ENCODE measurements around the gene AKAP13. TPM values are rescaled to one million over a fixed set of nuclear protein-coding genes. Genes with fewer than 3 reads are reported as not detected.

The AKAP13 gene
- total and polyA plus RNA-seq, 2 of the 8 experiments (the other 6 are each of a cell fraction or from before 2014, with no cell fraction given), result 14.0 to 46.2 TPM

DNA sequence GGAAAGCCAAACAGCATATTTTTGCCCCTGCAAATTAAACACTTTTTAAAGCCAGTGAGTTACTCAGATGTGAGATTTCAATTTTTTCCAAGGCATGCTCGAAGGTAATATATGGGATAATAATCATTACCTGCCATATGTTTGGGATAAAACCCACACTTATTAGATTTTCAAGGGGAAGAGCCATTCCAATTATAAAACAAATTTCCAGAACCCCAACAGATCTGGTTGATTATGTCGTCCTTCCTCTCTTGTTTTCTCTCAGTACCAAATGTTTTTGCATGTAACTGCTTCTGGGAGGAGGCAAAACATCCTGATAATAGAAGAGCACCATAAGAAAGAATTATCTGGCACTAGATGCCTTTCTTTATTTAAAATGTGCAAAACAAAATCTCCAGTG, 115.1 kb downstream of the AKAP13 start:
- H2AK5ac ChIP-seq (ENCODE audit: low read depth, low read length), result no peak overlapping the region
- H3K79me1 ChIP-seq (ENCODE audit: low read depth, low read length), result peaks cover 2% of the 10 kb centered on the region; the same call in 1 of the 2 replicates
- no peak overlapping the region for H4K5ac ChIP-seq (ENCODE audit: insufficient read length, low read depth, low read length)
- H4K8ac ChIP-seq (ENCODE audit: extremely low read depth, insufficient read depth, low read length), result no peak overlapping the region
- no peak overlapping the region for H3K4me2 ChIP-seq (ENCODE audit: insufficient read depth in 1 of 2, low read depth in 2 of 2, low read length in 2 of 2)
- ChIA-PET POLR2A (ENCODE audit: partially characterized antibody) (no interaction called here), CTCF (ENCODE audit: partially characterized antibody) (no interaction called here)
- no peak for FAIRE-seq
- H3K9me3 ChIP-seq (ENCODE audit: insufficient read depth in 2 of 2, low read depth in 1 of 2, low read length in 1 of 2), result no peaks in the 10 kb centered on the region
- no peaks in the 10 kb centered on the region for H3K36me3 ChIP-seq (ENCODE audit: control insufficient read depth in 2 of 4, insufficient read depth in 4 of 4, low read length in 3 of 4)
- H3K4ac ChIP-seq (replicated peaks; ENCODE audit: insufficient read length, low read depth, low read length), result no peak overlapping the region
- H2BK120ac ChIP-seq (replicated peaks; ENCODE audit: low read depth, low read length), result no peak overlapping the region
- H3K27ac ChIP-seq (ENCODE audit: low read depth, low read length), result no peak overlapping the region
- no peak overlapping the region for H3K14ac ChIP-seq (ENCODE audit: insufficient read length)
- H2AFZ ChIP-seq (ENCODE audit: low read length), result no peak overlapping the region
- no peak overlapping the region for H3K56ac ChIP-seq (replicated peaks; ENCODE audit: insufficient read length, low read depth, low read length)
- H2BK12ac ChIP-seq (ENCODE audit: low read depth, low read length), result no peak overlapping the region
- H2BK20ac ChIP-seq (ENCODE audit: low read length), result no peak overlapping the region
- no peak overlapping the region for H3K9ac ChIP-seq (replicated peaks in 1 of 4; ENCODE audit: extremely low read depth in 1 of 4, low read depth in 3 of 4, low read length in 3 of 4)
- no peak overlapping the region for H4K91ac ChIP-seq (replicated peaks; ENCODE audit: insufficient read length, low read length)
- H3K4me1 ChIP-seq (replicated peaks in 1 of 4; ENCODE audit: control insufficient read depth in 3 of 4, insufficient read depth in 4 of 4, low read length in 3 of 4), result peaks cover 0 to 19% (median 4%) of the 10 kb centered on the region in 4 experiments; a peak in 5 of 7 replicates
- no peaks in the 10 kb centered on the region for H3K23me2 ChIP-seq (ENCODE audit: low read depth, low read length)
- no peak for DNase-seq (ENCODE audit: low read depth in 1 of 2, low spot score in 2 of 2)
- H3K79me2 ChIP-seq (ENCODE audit: control insufficient read depth in 1 of 2, insufficient read depth in 2 of 2, low read length in 2 of 2), result peaks cover 0 to 45% of the 10 kb centered on the region in 2 experiments; a peak in 3 of 4 replicates
- H3K18ac ChIP-seq (ENCODE audit: extremely low read depth, low read length), result no peak overlapping the region
- H3K4me3 ChIP-seq (ENCODE audit: extremely low read depth in 1 of 4, insufficient read depth in 2 of 4, low read depth in 3 of 4, low read length in 4 of 4), result no peak overlapping the region
- peaks cover 0 to 4% of the 10 kb centered on the region in 2 experiments for H4K20me1 ChIP-seq (replicated peaks in 1 of 2; ENCODE audit: control insufficient read depth in 1 of 2, insufficient read depth in 2 of 2, low read length in 2 of 2)
- H2BK15ac ChIP-seq (ENCODE audit: low read length), result no peak overlapping the region
- no peak overlapping the region for H3K23ac ChIP-seq (ENCODE audit: insufficient read length)
- H3K27me3 ChIP-seq (replicated peaks in 1 of 4; ENCODE audit: control insufficient read depth in 3 of 4, extremely low read depth in 1 of 4, insufficient read depth in 3 of 4, low read length in 3 of 4), result no peaks in the 10 kb centered on the region
- 63% methylated on average over 2 of the region's 2 CpGs; no CpG with 5 or more reads in 1 of the 2 experiments for WGBS, 2 experiments (ENCODE audit: extremely low coverage in 1 of 2, insufficient coverage in 1 of 2, insufficient read length in 1 of 2, insufficient replicate concordance in 2 of 2, low coverage in 1 of 2, low lambda C conversion rate in 2 of 2, missing lambda C conversion rate in 1 of 2)
- H2BK5ac ChIP-seq (ENCODE audit: low read depth, low read length), result no peak overlapping the region
- TF ChIP-seq TBP (IDR thresholded peaks at IDR 0.05; ENCODE audit: low read depth, low read length) (no peak), KDM5A (IDR thresholded peaks at IDR 0.05; ENCODE audit: low read length) (no peak), CTBP2 (IDR thresholded peaks at IDR 0.05; ENCODE audit: borderline replicate concordance, insufficient read depth, insufficient read length, low read length) (no peak), KDM4A (IDR thresholded peaks at IDR 0.05; ENCODE audit: low read depth, low read length, severe bottlenecking) (no peak), FOSL1 (IDR thresholded peaks at IDR 0.05; ENCODE audit: insufficient read depth, low read depth, low read length) (no peak), SP2 (IDR thresholded peaks at IDR 0.05; ENCODE audit: low read length) (no peak), TAF1 (IDR thresholded peaks at IDR 0.05; ENCODE audit: low read depth, low read length) (no peak), RBBP5 (IDR thresholded peaks at IDR 0.05; ENCODE audit: borderline replicate concordance, low read depth, low read length) (no peak), YY1 (IDR thresholded peaks at IDR 0.05; ENCODE audit: low read depth, low read length) (no peak), ZNF274 (IDR thresholded peaks at IDR 0.05; ENCODE audit: borderline replicate concordance, extremely low read depth, low read length) (no peak), JUN (IDR thresholded peaks at IDR 0.05; ENCODE audit: low read depth, low read length) (no peak), SRF (IDR thresholded peaks at IDR 0.05; ENCODE audit: low read depth, low read length) (no peak), GABPA (IDR thresholded peaks at IDR 0.05; ENCODE audit: borderline replicate concordance, insufficient read depth, low read length) (no peak), RNF2 (IDR thresholded peaks at IDR 0.05; ENCODE audit: borderline replicate concordance, low read depth, low read length, missing control alignments, poor library complexity, severe bottlenecking) (no peak), POLR2A (IDR thresholded peaks at IDR 0.05; ENCODE audit: control extremely low read depth in 1 of 2, low read depth in 2 of 2, low read length in 2 of 2) (no peak)

Data from H1 (cell line).